NB4 (cell line): ENCODE measurements around the gene AFF2.

Source experiments
- MAX ChIP-seq: IDR thresholded peaks from 2 replicates; pipeline ENCODE4 v1.6.1; 2011; ENCODE audit warnings: low read depth, low read length
- POLR2A ChIP-seq: IDR thresholded peaks from 2 replicates; pipeline ENCODE4 v1.6.1; 2011; ENCODE audit warnings: mild to moderate bottlenecking; ENCODE audit not compliant: insufficient read length; ENCODE audit errors: extremely low read depth
- TF ChIP-seq, protein P1 (sequence below): IDR thresholded peaks from one replicate; pipeline ENCODE4 v1.5.1; 2012; ENCODE audit warnings: low read depth, low read length

DNA sequence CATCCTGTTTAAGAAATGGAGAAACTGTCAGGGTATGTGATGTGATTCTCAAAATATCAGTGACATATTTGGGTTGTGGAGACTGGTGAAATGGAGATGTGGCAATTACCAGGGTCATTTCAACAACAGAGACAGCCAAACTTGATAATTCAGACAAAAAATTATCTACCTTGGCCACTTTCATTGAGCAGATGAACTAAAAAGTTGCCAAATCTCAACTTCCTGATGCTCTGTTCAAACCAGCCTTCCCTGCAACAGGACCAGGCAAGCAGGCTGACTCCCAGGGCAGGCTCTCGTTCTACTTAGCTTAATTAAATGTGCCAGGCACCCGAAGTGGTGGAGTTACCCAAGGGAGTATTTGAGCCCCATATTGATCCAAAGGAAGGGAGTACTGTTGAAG lies 199.6 kb downstream of the AFF2 start:
- TF ChIP-seq, protein P1, sequence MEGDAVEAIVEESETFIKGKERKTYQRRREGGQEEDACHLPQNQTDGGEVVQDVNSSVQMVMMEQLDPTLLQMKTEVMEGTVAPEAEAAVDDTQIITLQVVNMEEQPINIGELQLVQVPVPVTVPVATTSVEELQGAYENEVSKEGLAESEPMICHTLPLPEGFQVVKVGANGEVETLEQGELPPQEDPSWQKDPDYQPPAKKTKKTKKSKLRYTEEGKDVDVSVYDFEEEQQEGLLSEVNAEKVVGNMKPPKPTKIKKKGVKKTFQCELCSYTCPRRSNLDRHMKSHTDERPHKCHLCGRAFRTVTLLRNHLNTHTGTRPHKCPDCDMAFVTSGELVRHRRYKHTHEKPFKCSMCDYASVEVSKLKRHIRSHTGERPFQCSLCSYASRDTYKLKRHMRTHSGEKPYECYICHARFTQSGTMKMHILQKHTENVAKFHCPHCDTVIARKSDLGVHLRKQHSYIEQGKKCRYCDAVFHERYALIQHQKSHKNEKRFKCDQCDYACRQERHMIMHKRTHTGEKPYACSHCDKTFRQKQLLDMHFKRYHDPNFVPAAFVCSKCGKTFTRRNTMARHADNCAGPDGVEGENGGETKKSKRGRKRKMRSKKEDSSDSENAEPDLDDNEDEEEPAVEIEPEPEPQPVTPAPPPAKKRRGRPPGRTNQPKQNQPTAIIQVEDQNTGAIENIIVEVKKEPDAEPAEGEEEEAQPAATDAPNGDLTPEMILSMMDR = no peak
- TF ChIP-seq POLR2A = no peak
- no peak for TF ChIP-seq MAX
